ENCODE data around the gene PTPRH.

Gene PTPRH

DNA sequence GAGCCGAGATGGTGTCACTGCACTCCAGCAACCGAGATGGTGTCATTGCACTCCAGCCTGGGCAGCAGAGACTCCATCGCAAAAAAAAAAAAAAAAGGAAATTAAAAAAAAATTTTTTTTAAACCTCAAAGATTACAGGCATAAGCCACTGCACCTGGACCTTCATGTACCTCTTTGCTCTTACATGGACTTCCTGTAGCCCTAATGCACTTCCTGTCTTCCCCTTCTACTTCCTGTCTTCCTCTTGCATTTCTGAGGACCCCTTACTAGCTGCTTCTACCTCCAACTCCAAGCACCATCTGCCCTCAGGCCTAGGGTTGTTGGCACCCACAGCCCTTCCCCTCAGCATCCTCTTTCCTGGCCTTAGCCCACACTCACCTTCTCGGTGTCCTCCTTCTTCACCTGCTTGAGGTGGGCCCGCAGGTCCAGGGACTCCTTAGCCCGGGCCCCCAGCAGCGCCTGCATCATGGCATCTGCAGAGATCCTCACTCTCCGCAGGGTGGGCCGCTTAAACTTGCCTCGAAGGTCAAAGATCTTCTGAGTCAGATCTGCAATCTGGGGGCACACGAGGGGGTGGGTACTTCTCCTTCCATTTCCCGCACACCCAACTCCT is 55.5 kb downstream of the PTPRH start:
- H3K27ac Mint-ChIP-seq, result no peak overlapping the region
- H3K27me3 Mint-ChIP-seq, result peaks cover 36% of the 10 kb centered on the region
- H3K4me1 Mint-ChIP-seq (ENCODE audit: low read depth), result peaks cover 22% of the 10 kb centered on the region
- peaks cover 15% of the 10 kb centered on the region for H3K9me3 Mint-ChIP-seq
- H3K36me3 Mint-ChIP-seq (ENCODE audit: low read depth), result peaks cover 6% of the 10 kb centered on the region
- H3K4me3 Mint-ChIP-seq, result no peak overlapping the region

DNA sequence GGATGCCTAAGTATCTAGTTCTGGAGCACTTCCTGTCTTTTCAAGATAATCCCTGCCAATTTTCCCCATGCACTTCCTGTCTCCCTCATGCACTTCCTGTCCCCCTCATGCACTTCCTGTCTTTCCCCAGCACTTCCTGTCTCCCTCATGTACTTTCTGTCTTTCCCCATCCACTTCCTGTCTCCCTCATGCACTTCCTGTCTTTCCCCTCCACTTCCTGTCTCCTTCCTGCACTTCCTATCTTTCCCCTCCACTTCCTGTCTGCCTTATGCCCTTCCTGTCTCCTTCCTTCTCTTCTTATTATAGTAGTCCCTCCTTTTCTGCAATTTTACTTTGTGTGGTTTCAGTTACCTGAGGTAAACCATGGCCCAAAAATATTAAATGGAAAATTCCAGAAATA is 57.3 kb downstream of the PTPRH start:
- H3K4me1 Mint-ChIP-seq (ENCODE audit: low read depth), result peaks cover 22% of the 10 kb centered on the region
- peaks cover 6% of the 10 kb centered on the region for H3K36me3 Mint-ChIP-seq (ENCODE audit: low read depth)
- peaks cover 32% of the 10 kb centered on the region for H3K27me3 Mint-ChIP-seq
- H3K4me3 Mint-ChIP-seq, result no peak overlapping the region
- H3K27ac Mint-ChIP-seq, result peak overlapping the region; percentile 59
- peaks cover 15% of the 10 kb centered on the region for H3K9me3 Mint-ChIP-seq

GRCh38 chr19:55149078-55150003 is 60.0 kb downstream of the PTPRH start, which contains the start of gene TNNT1:
Gene TNNT1 (minus strand): TSS chr19:55149206. CDS start chr19:55147157, 2,049 bp downstream.
- no peak within 1 kb of the TSS for H3K27ac Mint-ChIP-seq
- H3K27me3 Mint-ChIP-seq, result peaks cover 37% of the 10 kb centered on the region
- H3K4me1 Mint-ChIP-seq (ENCODE audit: low read depth), result peaks cover 17% of the 10 kb centered on the region
- H3K4me3 Mint-ChIP-seq, result no peak within 1 kb of the TSS
- peaks cover 6% of the 10 kb centered on the region for H3K36me3 Mint-ChIP-seq (ENCODE audit: low read depth)
- H3K9me3 Mint-ChIP-seq, result peaks cover 15% of the 10 kb centered on the region

- Mint-ChIP-seq H3K4me1 (ENCODE audit: low read depth) (peaks cover 6% of the 10 kb centered on the region), H3K27ac (no peak overlapping the region), H3K9me3 (peaks cover 11% of the 10 kb centered on the region), H3K4me3 (no peak overlapping the region), H3K27me3 (peaks cover 49% of the 10 kb centered on the region), H3K36me3 (ENCODE audit: low read depth) (peaks cover 6% of the 10 kb centered on the region)
Observed at GRCh38 chr19:55147545-55148251, 61.6 kb downstream of the PTPRH start.

- peaks cover 49% of the 10 kb centered on the region for H3K27me3 Mint-ChIP-seq
- no peak overlapping the region for H3K27ac Mint-ChIP-seq
- peaks cover under 1% of the 10 kb centered on the region for H3K4me1 Mint-ChIP-seq (ENCODE audit: low read depth)
- peaks cover 1% of the 10 kb centered on the region for H3K36me3 Mint-ChIP-seq (ENCODE audit: low read depth)
- H3K4me3 Mint-ChIP-seq, result no peak overlapping the region
- H3K9me3 Mint-ChIP-seq, result peaks cover 5% of the 10 kb centered on the region
Observed at GRCh38 chr19:55146705-55147273, 62.5 kb downstream of the PTPRH start.

- Mint-ChIP-seq H3K9me3 (no peaks in the 10 kb centered on the region), H3K27ac (no peak overlapping the region), H3K4me3 (no peak overlapping the region), H3K4me1 (ENCODE audit: low read depth) (no peaks in the 10 kb centered on the region), H3K27me3 (peaks cover 50% of the 10 kb centered on the region), H3K36me3 (ENCODE audit: low read depth) (no peaks in the 10 kb centered on the region)
Observed at GRCh38 chr19:55146078-55146704, 63.1 kb downstream of the PTPRH start.

- no peaks in the 10 kb centered on the region for H3K9me3 Mint-ChIP-seq
- H3K4me1 Mint-ChIP-seq (ENCODE audit: low read depth), result no peaks in the 10 kb centered on the region
- peaks cover 50% of the 10 kb centered on the region for H3K27me3 Mint-ChIP-seq
- no peaks in the 10 kb centered on the region for H3K36me3 Mint-ChIP-seq (ENCODE audit: low read depth)
- no peak overlapping the region for H3K4me3 Mint-ChIP-seq
- H3K27ac Mint-ChIP-seq, result no peak overlapping the region
Observed at GRCh38 chr19:55145232-55145631, 64.1 kb downstream of the PTPRH start.

DNA sequence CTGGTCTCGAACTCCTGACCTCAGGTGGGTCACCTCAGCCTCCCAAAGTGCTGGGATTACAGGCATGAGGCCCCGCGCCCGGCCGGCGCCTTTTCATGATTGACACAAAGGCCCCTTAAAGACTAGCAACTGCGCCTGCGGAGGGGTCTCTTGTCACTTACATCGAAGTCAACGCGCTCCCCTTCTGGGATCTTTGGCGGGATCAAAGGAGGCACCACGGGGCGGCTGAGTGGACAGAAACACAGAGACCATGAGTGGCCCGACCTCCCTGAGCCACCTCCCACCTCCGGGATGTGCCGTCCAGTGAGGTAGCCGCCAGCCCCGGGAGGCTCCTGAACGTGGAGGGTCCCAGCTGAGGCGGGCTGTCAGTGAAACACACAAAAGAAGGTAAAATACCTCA is 67.6 kb downstream of the PTPRH start:
- no peak overlapping the region for H3K27ac Mint-ChIP-seq
- no peaks in the 10 kb centered on the region for H3K36me3 Mint-ChIP-seq (ENCODE audit: low read depth)
- H3K27me3 Mint-ChIP-seq, result peaks cover 37% of the 10 kb centered on the region
- no peaks in the 10 kb centered on the region for H3K9me3 Mint-ChIP-seq
- H3K4me1 Mint-ChIP-seq (ENCODE audit: low read depth), result no peaks in the 10 kb centered on the region
- H3K4me3 Mint-ChIP-seq, result no peak overlapping the region

- H3K9me3 Mint-ChIP-seq, result no peaks in the 10 kb centered on the region
- no peaks in the 10 kb centered on the region for H3K4me1 Mint-ChIP-seq (ENCODE audit: low read depth)
- H3K4me3 Mint-ChIP-seq, result no peak overlapping the region
- H3K36me3 Mint-ChIP-seq (ENCODE audit: low read depth), result no peaks in the 10 kb centered on the region
- H3K27ac Mint-ChIP-seq, result no peak overlapping the region
- H3K27me3 Mint-ChIP-seq, result peaks cover 23% of the 10 kb centered on the region
Observed at GRCh38 chr19:55137915-55138314, 71.4 kb downstream of the PTPRH start.

DNA sequence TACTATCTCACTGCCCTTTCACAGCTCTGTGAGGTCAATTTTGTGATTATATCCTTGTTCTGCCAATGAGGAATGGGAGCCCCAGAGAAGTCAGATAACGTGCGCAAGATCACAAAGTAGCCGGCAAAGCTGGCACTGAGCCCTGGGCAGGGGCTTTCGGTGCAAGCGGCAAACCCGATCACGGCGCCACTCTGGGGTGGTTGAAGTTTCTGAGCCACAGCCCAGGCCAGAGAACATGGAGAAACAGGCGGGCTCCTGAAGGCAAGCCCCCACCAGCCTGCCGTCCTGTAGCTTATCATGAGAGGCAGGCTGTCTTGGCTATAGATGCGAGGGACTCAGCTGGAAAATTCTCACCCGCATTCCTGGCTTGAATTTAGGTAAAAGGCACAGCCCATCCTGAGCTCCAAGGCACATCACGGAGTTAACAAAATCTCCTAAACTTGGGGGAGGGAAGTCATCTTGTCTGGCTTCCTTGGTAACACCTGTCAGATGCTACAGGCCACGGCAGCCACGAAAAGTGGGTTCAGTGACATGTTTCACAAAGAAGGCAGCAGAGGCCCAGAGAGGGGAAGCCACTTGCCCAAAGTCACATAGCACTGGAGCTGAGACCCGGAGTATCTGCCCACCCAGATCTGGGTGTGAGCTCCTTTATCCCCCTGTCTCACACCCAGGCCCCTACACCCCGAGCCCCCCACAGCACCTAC is 72.8 kb downstream of the PTPRH start:
- no peak overlapping the region for H3K4me3 Mint-ChIP-seq
- no peaks in the 10 kb centered on the region for H3K36me3 Mint-ChIP-seq (ENCODE audit: low read depth)
- H3K4me1 Mint-ChIP-seq (ENCODE audit: low read depth), result no peaks in the 10 kb centered on the region
- peaks cover 30% of the 10 kb centered on the region for H3K27me3 Mint-ChIP-seq
- H3K9me3 Mint-ChIP-seq, result no peaks in the 10 kb centered on the region
- no peak overlapping the region for H3K27ac Mint-ChIP-seq

DNA sequence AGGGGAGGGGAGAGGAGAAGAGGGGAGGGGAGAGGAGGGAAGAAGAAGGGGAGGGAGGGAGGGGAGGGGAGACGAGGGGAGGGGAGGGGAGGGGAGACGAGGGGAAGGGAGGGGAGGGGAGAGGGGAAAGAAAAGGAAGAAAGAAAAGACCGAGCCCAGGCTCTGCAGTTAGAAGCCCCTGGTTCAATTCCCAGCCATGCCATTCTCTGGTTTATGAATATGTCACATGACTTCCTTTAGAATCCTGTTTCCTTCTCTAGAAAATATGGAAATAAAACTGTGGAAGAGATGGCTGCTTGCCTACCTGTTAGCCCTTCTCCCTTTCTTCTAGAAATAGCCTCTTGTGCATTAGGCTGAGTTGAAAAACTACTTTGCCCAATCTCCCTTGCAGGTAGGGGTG is 74.6 kb downstream of the PTPRH start:
- peaks cover 33% of the 10 kb centered on the region for H3K27me3 Mint-ChIP-seq
- no peaks in the 10 kb centered on the region for H3K9me3 Mint-ChIP-seq
- no peak overlapping the region for H3K4me3 Mint-ChIP-seq
- H3K27ac Mint-ChIP-seq, result no peak overlapping the region
- H3K36me3 Mint-ChIP-seq (ENCODE audit: low read depth), result no peaks in the 10 kb centered on the region
- no peaks in the 10 kb centered on the region for H3K4me1 Mint-ChIP-seq (ENCODE audit: low read depth)

DNA sequence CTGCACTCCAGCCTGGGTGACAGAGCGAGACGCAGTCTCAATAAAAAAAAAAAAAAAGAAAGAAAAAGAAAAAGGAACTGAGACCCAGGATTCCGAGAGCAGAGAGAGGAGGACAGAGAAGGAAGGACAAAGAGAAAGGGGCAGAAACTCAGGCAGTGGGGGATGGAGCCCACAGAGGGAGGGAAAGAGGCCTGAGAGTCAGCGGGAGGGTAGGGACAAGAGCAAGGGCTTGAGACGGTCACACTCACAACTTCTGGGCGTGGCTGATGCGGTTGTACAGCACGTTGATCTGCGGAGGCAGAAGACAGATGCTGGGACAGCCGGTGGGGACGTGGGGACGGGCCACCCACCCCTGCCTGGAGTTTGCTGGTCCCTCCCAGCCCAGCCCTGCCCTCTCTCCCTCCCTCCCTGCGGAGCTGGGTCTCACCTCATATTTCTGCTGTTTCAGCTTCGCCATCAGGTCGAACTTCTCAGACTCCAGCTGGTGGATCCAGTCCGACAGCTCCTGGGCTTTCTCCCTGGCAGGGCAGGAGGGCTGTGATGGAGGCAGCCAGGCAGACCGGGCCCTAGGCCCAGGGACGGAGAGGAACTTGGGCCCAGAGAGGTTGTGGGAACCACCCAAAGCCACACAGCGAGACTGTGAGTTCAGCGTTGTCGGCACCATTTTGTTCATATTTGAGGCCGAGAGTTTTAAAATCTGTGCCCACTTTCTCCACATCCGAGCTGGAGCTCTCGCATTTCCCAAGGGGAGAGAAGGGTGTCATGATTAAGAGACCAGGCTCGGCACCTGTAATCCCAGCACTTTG is 75.5 kb downstream of the PTPRH start:
- Mint-ChIP-seq H3K9me3 (no peaks in the 10 kb centered on the region), H3K4me1 (ENCODE audit: low read depth) (no peaks in the 10 kb centered on the region), H3K27me3 (peaks cover 33% of the 10 kb centered on the region), H3K4me3 (no peak overlapping the region), H3K27ac (no peak overlapping the region), H3K36me3 (ENCODE audit: low read depth) (no peaks in the 10 kb centered on the region)

- H3K4me1 Mint-ChIP-seq (ENCODE audit: low read depth), result no peaks in the 10 kb centered on the region
- no peak overlapping the region for H3K27ac Mint-ChIP-seq
- no peak overlapping the region for H3K4me3 Mint-ChIP-seq
- H3K36me3 Mint-ChIP-seq (ENCODE audit: low read depth), result no peaks in the 10 kb centered on the region
- peaks cover 40% of the 10 kb centered on the region for H3K27me3 Mint-ChIP-seq
- no peaks in the 10 kb centered on the region for H3K9me3 Mint-ChIP-seq
Observed at GRCh38 chr19:55132453-55133129, 76.7 kb downstream of the PTPRH start.

Measured in stimulated activated naive CD8-positive, alpha-beta T cell treated with anti-CD3 and anti-CD28 coated beads, Interleukin-15, Interleukin-2, amounts not matched to agents 100 ng/mL and 50 ng/mL, for 24 hours (primary cell).